Trophoblast cell (in vitro differentiated cells and primary cell): ENCODE results near the gene CALHM5.

Source experiments
- DNase-seq, 2 donors: peaks; one replicate each; pipeline ENCODE4 v3.0.0-alpha.2; 2016
- H2AFZ ChIP-seq: 2 replicates; pipeline ENCODE4 v1.6.1; 2013; ENCODE audit warnings: low read length, moderate library complexity, mild to moderate bottlenecking; ENCODE audit not compliant: insufficient read depth, poor library complexity
- H2AK5ac ChIP-seq: 2 replicates; pipeline ENCODE4 v1.6.1; 2013; ENCODE audit warnings: mild to moderate bottlenecking, low read length
- H2BK120ac ChIP-seq: 2 replicates; pipeline ENCODE4 v1.6.1; 2013; ENCODE audit warnings: low read length, mild to moderate bottlenecking, moderate library complexity; ENCODE audit not compliant: insufficient read depth, poor library complexity
- H2BK12ac ChIP-seq: 2 replicates; pipeline ENCODE4 v1.6.1; 2013; ENCODE audit warnings: mild to moderate bottlenecking, low read length, moderate library complexity
- H2BK5ac ChIP-seq: 2 replicates; pipeline ENCODE4 v1.6.1; 2013; ENCODE audit warnings: low read length, low read depth, moderate library complexity, mild to moderate bottlenecking; ENCODE audit not compliant: poor library complexity
- H3K14ac ChIP-seq: 2 replicates; pipeline ENCODE4 v1.6.1; 2013; ENCODE audit warnings: mild to moderate bottlenecking, low read length
- H3K18ac ChIP-seq: 2 replicates; pipeline ENCODE4 v1.6.1; 2013; ENCODE audit warnings: mild to moderate bottlenecking, low read length
- H3K23ac ChIP-seq: 2 replicates; pipeline ENCODE4 v1.6.1; 2013; ENCODE audit warnings: low read length
- H3K27ac ChIP-seq: 2 replicates; pipeline ENCODE4 v1.5.1; 2013; ENCODE audit warnings: low read depth, mild to moderate bottlenecking, inconsistent platforms, low read length, moderate library complexity
- H3K27me3 ChIP-seq: 2 replicates; pipeline ENCODE4 v1.6.1; 2013; ENCODE audit warnings: inconsistent platforms, mild to moderate bottlenecking, low read length, moderate library complexity; ENCODE audit not compliant: insufficient read depth
- H3K36me3 ChIP-seq, 2 experiments: 1 replicate in 1 of 2; 2 replicates in 1 of 2; pipeline ENCODE4 v1.6.1; 2013; ENCODE audit warnings: low read length in 2 of 2, mild to moderate bottlenecking in 2 of 2, moderate library complexity in 1 of 2; ENCODE audit not compliant: insufficient read depth in 2 of 2, control insufficient read depth in 1 of 2
- H3K4ac ChIP-seq: 2 replicates; pipeline ENCODE4 v1.6.1; 2013; ENCODE audit warnings: low read depth, mild to moderate bottlenecking, low read length, moderate library complexity
- H3K4me1 ChIP-seq, 2 experiments: 1 replicate in 1 of 2; 2 replicates in 1 of 2; pipeline ENCODE4 v1.6.1; 2013; ENCODE audit warnings: low read length in 2 of 2, mild to moderate bottlenecking in 2 of 2, moderate library complexity in 1 of 2; ENCODE audit not compliant: insufficient read depth in 2 of 2, control insufficient read depth in 1 of 2
- H3K4me2 ChIP-seq: 2 replicates; pipeline ENCODE4 v1.6.1; 2013; ENCODE audit warnings: inconsistent platforms, mild to moderate bottlenecking, low read length, moderate library complexity
- H3K4me3 ChIP-seq: 2 replicates; pipeline ENCODE4 v1.5.1; 2013; ENCODE audit warnings: mild to moderate bottlenecking, low read depth, low read length, inconsistent platforms
- H3K79me1 ChIP-seq: one replicate; pipeline ENCODE4 v1.6.1; 2013; ENCODE audit warnings: low read length
- H3K79me2 ChIP-seq: 2 replicates; pipeline ENCODE4 v1.6.1; 2013; ENCODE audit warnings: low read length, mild to moderate bottlenecking; ENCODE audit not compliant: control insufficient read depth, insufficient read depth, poor library complexity
- H3K9ac ChIP-seq: 2 replicates; pipeline ENCODE4 v1.6.1; 2013; ENCODE audit warnings: mild to moderate bottlenecking, low read length
- H3K9me3 ChIP-seq: 2 replicates; pipeline ENCODE4 v1.6.1; 2013; ENCODE audit warnings: low read depth, mild to moderate bottlenecking, control low read depth, inconsistent platforms, low read length; ENCODE audit not compliant: insufficient read depth
- H4K12ac ChIP-seq: 2 replicates; pipeline ENCODE4 v1.6.1; 2013; ENCODE audit warnings: low read depth, mild to moderate bottlenecking, low read length, moderate library complexity
- H4K8ac ChIP-seq: 2 replicates; pipeline ENCODE4 v1.6.1; 2013; ENCODE audit warnings: low read depth, mild to moderate bottlenecking, low read length, moderate library complexity
- H4K91ac ChIP-seq: one replicate; pipeline ENCODE4 v1.6.1; 2013; ENCODE audit warnings: low read depth, mild to moderate bottlenecking, low read length, moderate library complexity
- WGBS: extraction: QIAGEN DNeasy Blood & Tissue Kit; methylation state at CpG from one replicate; pipeline ENCODE4 v1.1.7; 2013; ENCODE audit warnings: missing lambda C conversion rate; ENCODE audit not compliant: insufficient read length, insufficient coverage; ENCODE audit errors: extremely low coverage; 5-methylcytosine and 5-hydroxymethylcytosine counted together

CALHM5 gene

GRCh38 chr6:116556814-116557415, 45.5 kb downstream of the CALHM5 start:
- Histone ChIP-seq H3K9ac (no peak overlapping the region), H3K4me3 (no peak overlapping the region), H2BK12ac (no peak overlapping the region), H3K79me1 (no peaks in the 10 kb centered on the region), H2BK120ac (no peak overlapping the region), H4K8ac (no peak overlapping the region), H3K14ac (no peak overlapping the region), H3K79me2 (no peaks in the 10 kb centered on the region), H3K23ac (no peak overlapping the region), H3K27ac (no peak overlapping the region), H3K27me3 (no peaks in the 10 kb centered on the region), H3K4me1 (no peaks in the 10 kb centered on the region), H2AK5ac (no peak overlapping the region), H3K4ac (no peak overlapping the region), H4K91ac (no peak overlapping the region), H4K12ac (no peak overlapping the region), H3K18ac (no peak overlapping the region), H2BK5ac (no peak overlapping the region), H3K4me2 (no peak overlapping the region), H3K36me3 (no peaks in the 10 kb centered on the region), H2AFZ (no peak overlapping the region), H3K9me3 (no peaks in the 10 kb centered on the region)
- WGBS: no CpG with 5 or more reads among the region's 5 CpGs
- no peak for DNase-seq

DNA sequence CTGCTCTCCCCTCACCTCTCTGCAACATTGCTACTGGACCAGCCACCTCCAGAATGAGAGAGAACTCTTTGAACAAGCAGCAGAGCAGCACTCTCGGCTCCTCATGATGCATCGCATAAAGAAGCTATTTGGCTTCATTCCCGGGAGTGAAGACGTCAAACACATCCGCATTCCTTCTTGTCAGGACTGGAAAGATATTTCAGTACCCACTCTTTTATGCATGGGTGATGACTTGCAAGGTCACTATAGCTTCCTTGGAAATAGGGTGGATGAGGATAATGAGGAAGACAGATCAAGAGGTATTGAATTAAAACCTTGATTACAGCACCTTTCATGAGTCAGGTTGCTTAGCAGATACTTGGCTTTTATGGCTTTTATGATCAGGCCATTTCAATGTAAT, 46.5 kb downstream of the CALHM5 start:
- Histone ChIP-seq H3K4ac (no peak overlapping the region), H3K4me2 (no peak overlapping the region), H3K18ac (no peak overlapping the region), H3K23ac (no peak overlapping the region), H4K8ac (no peak overlapping the region), H3K9me3 (no peaks in the 10 kb centered on the region), H2BK5ac (no peak overlapping the region), H3K14ac (no peak overlapping the region), H3K4me1 (no peaks in the 10 kb centered on the region), H3K36me3 (no peaks in the 10 kb centered on the region), H3K79me2 (no peaks in the 10 kb centered on the region), H4K12ac (no peak overlapping the region), H3K27me3 (no peaks in the 10 kb centered on the region), H2AK5ac (no peak overlapping the region), H3K4me3 (no peak overlapping the region), H3K27ac (no peak overlapping the region), H3K9ac (no peak overlapping the region), H4K91ac (no peak overlapping the region), H2BK12ac (no peak overlapping the region), H3K79me1 (no peaks in the 10 kb centered on the region), H2BK120ac (no peak overlapping the region), H2AFZ (no peak overlapping the region)
- DNase-seq: no peak
- no CpG with 5 or more reads among the region's 5 CpGs for WGBS

- Histone ChIP-seq H2AFZ (no peak overlapping the region), H3K9ac (no peak overlapping the region), H3K4me2 (no peak overlapping the region), H2BK12ac (no peak overlapping the region), H3K4ac (no peak overlapping the region), H3K9me3 (no peaks in the 10 kb centered on the region), H3K36me3 (no peaks in the 10 kb centered on the region), H2BK5ac (no peak overlapping the region), H3K4me1 (no peaks in the 10 kb centered on the region), H4K91ac (no peak overlapping the region), H3K27me3 (no peaks in the 10 kb centered on the region), H2BK120ac (no peak overlapping the region), H3K79me1 (no peaks in the 10 kb centered on the region), H3K14ac (no peak overlapping the region), H2AK5ac (no peak overlapping the region), H3K18ac (no peak overlapping the region), H4K8ac (no peak overlapping the region), H3K4me3 (no peak overlapping the region), H3K23ac (no peak overlapping the region), H4K12ac (no peak overlapping the region), H3K79me2 (no peaks in the 10 kb centered on the region), H3K27ac (no peak overlapping the region)
- no peak for DNase-seq
- WGBS: no CpG with 5 or more reads among the region's 2 CpGs
Measured at GRCh38 chr6:116560130-116560529, 48.7 kb downstream of the CALHM5 start.

- no peak overlapping the region for H3K4ac ChIP-seq
- H3K4me2 ChIP-seq: no peak overlapping the region
- no CpG with 5 or more reads among the region's 9 CpGs for whole genome bisulfite sequencing
- H2AK5ac ChIP-seq: no peak overlapping the region
- H3K27me3 ChIP-seq: no peaks in the 10 kb centered on the region
- DNase-seq: peak; percentile 55 to 93
- no peak overlapping the region for H3K14ac ChIP-seq
- no peaks in the 10 kb centered on the region for H3K79me2 ChIP-seq
- H3K23ac ChIP-seq: no peak overlapping the region
- H2BK5ac ChIP-seq: no peak overlapping the region
- H3K4me1 ChIP-seq: no peaks in the 10 kb centered on the region
- peak overlapping the region; percentile 41 for H2AFZ ChIP-seq
- H4K8ac ChIP-seq: no peak overlapping the region
- no peak overlapping the region for H3K9ac ChIP-seq
- no peaks in the 10 kb centered on the region for H3K79me1 ChIP-seq
- no peak overlapping the region for H4K12ac ChIP-seq
- H3K27ac ChIP-seq: no peak overlapping the region
- H3K9me3 ChIP-seq: no peaks in the 10 kb centered on the region
- H2BK12ac ChIP-seq: no peak overlapping the region
- H3K18ac ChIP-seq: no peak overlapping the region
- no peaks in the 10 kb centered on the region for H3K36me3 ChIP-seq
- no peak overlapping the region for H3K4me3 ChIP-seq
- no peak overlapping the region for H4K91ac ChIP-seq
- H2BK120ac ChIP-seq: no peak overlapping the region
Measured at GRCh38 chr6:116561377-116562018, 50.1 kb downstream of the CALHM5 start.
